GM21423 (cell line): ENCODE results near the gene SVIL.
"Not testable (repeated sequence)": the region's sequence is repeated elsewhere in the genome, so short reads cannot be mapped to it uniquely, and the experiment has no call there.

Experiments used
- ATAC-seq: cut with Tn5 transposase; IDR thresholded peaks from one replicate; pipeline ENCODE4 v1.9.1; 2021; ENCODE audit warnings: mild to moderate bottlenecking, moderate library complexity; ENCODE audit not compliant: unreplicated experiment

Gene SVIL

DNA sequence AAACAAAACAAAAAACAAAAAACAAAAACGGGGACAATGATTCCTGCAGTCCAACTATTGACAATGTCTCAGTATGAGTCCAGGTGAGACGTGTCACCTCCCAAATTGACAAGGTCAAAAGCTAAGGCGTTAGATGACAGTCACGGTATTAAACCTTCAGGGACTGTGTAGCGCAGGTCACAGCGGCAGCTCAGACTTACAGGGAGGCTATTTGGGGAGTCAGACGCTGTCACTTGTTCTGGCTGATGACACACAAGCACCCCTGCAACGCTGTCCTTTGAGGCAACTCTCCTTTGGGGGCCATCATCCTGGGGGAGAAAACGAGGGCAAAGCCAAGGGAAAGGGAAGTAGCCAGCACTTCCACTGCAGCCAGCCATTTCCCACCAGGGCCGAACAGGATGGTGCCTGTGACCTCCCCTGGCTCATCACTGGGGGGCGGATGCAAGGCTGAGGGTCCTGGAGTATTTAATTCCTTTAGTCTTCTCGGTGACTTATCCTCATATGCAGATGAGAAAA is 55.3 kb downstream of the SVIL start:
- ATAC-seq: no peak

DNA sequence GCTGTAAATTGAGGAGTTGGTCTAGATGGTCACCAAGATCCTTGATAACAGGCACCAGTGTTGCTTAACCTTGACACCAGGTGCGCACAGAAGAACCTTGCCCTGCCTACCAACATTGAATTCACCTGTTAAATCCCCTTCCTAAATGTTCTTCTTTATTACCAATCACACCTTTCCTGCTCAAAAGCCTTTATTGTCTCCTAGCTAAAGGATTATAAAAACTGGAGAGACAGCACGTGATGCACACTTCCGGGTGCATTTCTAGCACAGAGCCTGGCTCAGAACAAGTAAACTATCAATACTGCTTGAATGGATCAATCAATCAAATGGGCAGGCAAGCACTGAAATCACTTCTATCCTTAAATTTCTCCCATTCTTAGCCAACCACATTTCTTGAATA is 56.3 kb downstream of the SVIL start:
- no peak for ATAC-seq

DNA sequence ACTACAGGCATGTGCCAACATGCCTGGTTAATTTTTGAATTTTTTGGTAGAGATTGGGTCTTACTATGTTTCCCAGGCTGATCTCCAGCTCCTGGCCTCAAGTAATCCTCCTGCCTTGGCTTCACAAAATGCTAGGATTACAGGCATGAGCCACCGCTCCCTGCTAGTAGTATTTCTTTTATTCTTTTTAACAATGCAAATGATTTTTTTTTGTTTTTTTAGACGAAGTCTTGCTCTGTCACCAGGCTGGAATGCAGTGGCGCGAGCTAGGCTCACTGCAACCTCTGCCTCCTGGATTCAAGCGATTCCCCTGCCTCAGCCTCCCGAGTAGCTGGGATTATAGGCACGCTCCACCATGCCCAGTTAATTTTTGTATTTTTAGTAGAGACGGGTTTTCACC is 58.1 kb downstream of the SVIL start:
- ATAC-seq: no peak

DNA sequence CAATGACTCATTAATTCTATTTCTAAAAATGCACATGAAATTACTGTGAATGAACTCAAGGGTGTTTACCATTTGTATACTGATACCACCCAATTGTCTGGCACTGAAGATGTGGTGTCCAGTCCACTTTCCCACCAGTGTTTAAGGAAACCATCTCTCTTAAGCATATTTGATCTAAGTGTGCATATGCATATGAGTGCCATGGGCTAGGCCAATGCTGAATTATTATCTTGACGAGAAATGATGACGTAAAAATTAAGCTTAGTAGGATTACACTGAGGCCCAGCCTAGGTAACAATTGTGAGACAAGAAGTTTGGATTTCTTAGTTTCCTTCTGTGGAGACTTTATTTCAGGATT is 59.7 kb downstream of the SVIL start:
- no peak for ATAC-seq

DNA sequence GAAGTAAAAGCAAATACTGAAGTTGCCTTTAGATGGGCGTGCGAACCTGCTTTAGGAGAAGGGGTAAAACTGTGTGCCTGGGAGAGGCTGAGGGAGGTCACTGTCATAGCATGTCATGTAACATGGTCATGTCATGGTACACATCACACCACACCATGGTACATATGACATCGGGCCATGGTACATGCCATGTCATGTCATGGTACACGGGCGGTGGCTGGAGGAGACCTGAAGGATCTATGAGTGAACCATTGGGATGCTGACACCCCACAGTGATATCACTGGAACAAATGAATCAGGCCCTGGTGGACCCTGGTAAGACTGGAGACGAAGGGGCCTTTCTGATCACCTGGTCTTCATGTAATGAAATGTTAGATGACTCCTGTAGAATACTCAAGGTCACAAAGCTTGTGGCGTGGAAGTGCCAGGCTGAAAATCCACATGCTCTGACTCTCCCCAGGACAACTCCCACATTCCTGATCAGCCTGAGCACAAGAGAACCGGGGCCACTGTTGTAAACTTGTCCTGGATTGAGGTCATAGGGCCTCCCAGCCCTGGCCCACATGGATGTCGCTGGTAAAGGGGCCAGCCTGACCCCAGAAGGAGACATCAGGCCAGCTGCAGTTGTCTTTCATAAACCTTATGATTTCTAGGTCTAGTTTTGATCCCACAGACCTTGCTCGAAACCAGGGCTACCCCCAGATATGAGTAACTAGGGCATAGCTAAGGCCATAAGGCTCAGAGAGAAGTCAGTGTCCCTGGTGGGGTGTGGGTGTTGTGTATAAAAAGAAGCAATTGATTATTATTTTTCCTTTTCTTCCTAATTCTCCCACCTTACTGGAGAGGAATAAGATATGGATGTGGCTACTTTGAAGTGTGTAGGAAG is 60.3 kb downstream of the SVIL start:
- ATAC-seq: not testable (repeated sequence)

DNA sequence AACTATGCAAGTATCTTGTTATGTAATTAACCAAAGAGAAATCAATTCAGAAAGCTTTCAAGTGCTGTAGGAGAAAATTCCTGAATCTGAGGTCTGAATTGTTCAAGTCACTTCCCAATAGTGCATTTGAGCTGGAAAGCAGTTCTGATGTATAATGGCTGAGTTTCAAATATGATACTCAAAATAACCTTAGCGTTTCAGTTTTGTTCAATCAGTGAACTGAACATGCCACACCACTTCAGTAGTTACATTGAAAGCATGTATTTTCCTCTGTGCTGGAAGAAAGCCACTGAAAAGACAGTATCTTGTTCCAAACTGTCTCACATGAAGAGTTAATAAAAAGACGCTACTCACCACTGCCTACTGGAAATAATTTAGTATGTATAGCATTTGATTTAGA is 64.5 kb downstream of the SVIL start:
- ATAC-seq: not testable (repeated sequence)

DNA sequence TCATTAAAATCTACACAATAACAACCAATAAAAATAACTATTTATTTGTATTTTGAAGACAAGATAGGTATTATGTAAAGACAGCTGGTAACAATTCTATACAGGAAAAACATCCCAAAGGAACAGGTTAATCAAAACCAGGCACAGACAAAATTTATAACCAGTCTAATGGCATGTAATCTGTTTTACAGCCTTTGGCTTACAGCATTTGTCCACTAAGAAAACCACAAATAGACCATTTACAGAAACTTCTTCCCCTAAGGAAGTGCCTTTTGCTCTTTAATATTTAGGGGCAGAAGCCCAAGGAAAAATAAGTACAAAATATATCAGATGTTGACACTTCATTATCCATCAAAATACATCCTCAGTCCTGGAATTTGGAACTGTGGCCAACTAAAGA is 65.0 kb downstream of the SVIL start:
- no peak for ATAC-seq

DNA sequence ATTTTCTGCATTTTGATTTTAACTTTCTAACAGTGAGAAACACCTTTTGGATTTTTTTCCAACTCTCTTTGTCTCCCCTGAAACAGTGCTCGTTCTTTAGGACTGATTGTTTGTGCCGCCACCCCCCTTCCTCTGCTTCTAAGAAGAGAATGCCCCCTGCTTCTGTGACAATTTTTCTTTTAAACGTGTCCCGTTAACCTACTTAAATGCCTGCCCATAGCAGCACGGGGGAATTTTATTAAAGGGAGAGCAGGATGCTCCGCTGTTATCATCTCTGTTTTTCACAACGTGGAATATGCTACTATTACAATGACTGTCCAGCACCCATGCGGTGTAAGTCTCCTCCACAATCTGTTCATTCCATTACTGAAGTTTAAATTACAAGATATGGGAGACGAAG is 67.8 kb downstream of the SVIL start:
- ATAC-seq: no peak

DNA sequence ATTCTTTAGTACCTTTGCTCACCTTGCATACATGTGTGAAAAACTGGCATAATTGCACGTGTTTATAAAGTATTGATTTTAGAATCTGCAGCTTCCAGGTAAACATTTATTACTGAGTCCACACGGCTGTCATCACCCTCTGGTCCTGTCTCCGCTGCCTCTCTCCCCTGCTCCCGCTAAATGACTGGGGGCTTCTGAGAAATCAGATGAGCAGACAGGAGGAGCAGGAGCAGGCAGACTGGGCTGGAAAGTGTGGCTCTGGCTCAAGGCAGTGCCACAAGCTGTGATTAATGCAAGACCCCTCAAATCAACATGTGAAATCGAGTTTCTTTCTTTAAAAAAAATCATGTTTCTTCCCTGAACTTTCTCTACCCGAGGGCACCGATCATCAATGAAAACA is 68.6 kb downstream of the SVIL start:
- ATAC-seq: not testable (repeated sequence)

DNA sequence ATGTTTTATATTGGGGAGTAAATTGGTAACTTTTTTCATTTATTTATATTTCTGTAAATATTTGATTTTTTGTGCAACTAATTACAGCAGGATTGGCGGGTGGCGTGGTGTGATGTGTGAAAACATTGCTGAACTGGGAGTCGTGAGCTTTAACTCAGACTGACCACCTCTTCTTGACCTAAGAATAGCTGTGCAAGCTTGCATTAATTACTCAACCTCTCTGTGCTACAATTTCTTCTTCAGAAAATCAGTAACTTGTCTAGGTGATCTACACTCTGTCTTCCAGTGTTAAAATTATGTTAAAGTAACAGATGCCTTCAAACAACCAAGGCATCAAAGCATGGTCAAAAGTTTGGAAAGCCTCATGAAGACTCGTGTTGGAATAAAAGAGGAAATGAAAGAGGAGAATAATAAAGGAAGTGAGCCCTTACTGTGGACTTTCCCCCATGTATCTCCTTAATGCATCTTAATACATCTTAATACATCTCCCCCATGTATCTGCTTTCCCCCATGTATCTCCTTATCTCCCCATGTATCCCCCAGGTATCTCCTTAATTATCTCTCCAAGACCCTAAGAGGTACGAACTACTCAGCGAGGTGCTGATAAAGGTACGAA is 71.2 kb downstream of the SVIL start:
- no peak for ATAC-seq

DNA sequence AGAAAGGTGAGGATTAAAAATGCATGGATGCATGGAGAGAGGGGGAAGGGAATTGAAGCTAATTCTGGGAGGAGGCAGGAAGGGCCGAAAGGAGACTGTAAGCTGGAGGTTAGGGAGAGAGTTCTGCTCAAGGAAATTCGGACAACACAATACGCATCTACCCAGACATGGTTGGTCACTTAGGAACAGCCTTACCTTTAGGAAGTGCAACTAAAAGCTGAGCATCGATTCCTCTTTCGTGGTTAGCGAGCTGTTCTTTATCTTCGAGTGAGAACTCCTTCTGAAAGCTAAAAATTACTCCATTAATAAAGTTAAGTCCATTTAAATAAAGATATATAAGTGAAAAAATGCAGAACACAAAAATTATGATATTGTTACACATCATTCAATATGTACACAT is 71.8 kb downstream of the SVIL start:
- ATAC-seq: peak; percentile 74

DNA sequence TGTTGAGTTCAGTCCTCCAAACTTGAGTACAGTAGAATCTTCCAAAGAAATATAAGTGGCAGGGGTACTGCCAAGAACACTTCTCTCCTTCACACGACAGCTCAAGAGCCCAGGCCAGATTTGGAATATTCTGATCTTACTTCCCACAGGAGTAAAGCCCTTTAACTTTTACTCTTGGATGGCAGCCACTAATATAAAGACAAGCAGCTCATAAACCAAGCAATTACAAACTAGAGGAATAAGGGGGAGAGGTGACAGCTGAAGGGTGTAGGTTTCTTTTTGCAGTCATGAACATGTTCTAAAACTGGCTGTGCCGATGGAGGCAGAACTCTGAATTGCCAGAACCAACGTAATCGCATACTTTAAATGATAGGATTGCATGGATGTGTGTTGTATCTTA is 74.8 kb downstream of the SVIL start:
- ATAC-seq: no peak

DNA sequence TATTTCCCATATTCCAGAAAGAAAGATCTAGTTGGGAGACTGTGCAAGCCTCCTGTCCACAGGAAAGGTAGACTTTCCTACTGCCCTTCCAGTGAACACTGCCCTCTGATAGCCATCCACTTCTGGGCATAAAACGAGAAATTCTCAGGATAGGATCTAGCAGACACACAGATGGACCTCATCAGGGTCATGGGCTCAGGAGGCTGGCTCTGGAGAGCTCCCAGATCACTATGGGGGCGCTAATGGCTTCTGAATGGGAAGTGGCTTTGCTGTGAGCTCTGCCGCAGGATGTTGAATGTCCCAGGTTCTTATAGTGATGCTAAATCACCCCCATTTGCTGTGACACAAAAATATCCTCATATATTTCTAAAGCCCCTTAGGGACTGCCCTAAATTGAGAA is 77.1 kb downstream of the SVIL start:
- ATAC-seq: no peak

DNA sequence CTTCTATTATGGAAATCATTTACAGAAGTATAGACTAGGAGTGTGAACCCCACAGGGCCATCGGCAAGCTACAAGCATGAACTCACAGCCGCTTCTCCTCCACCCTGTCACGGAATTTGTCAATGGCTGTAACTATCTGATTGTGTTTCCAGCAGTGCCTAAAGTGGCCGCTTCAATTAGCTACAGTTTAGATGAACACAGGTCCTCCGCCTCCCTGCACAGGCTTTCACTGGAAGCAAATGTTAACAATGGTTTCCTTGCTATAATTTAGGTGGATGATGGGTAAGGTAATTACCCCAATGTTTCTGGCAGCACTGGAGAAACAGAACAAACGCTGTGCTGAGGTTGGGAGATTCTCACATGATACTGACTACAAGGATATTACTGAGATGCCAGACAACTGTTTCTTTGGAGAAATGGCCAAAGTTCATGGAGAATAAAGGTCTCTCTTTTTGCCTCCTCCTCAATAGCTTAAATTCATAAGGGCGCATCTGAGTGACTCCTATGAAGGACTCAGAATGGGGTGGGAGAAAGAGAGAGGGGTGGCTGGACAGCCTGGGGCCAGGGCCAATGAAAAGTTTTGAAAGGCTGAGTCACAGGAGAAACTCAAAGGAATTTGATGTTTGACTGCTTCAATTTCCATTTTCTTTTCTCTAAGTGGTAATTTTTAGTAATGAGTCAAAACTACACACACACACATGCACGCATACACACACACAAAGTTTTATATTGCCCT is 78.9 kb downstream of the SVIL start:
- no peak for ATAC-seq

DNA sequence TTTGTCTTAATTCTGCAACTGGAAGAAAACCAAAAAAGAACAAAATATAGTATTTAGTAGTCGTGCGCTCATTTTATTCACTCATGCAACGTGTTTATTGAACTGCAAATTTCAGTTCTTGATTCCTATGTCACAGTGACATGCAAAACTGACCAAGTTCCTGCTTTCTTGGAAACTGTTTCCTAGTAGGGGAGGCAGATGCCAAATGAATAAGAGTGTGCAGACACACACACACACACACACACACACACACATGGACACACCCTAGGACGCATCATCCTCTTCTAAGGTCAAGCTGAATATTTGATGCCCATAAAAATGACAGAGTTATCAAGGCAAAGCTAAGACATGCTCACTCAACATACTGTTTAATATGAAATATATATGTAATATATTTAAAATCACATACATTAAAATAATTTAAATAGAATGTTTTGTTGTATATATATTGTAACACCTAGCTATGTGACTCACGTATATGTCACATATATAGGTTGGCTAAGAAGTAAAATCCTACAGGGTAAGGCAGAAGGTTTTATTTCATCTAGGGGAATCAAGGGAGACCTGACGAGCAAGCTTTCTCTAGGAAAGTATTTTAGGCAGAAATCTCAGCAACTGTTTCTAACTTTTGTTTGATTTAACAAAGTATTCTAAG is 79.6 kb downstream of the SVIL start:
- ATAC-seq: no peak

DNA sequence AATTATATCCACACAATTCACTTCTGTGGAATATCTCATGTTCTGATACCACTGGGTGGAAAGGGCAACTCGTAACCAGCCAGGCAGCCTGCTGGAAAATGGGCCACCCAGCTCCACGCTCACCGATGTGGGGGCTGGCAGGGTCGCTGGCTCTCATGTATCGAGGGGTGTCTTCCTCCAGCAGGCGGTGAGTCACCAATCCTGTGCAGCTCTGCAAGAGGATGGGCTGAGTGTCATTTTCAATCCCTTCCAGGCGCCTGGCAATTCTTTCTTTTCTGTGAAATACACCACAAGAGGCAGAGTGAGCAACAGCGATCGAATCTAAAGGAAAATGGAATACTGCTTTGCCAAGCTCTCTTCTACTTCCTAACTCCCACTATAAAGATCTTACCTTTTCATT is 80.1 kb downstream of the SVIL start:
- ATAC-seq: no peak

DNA sequence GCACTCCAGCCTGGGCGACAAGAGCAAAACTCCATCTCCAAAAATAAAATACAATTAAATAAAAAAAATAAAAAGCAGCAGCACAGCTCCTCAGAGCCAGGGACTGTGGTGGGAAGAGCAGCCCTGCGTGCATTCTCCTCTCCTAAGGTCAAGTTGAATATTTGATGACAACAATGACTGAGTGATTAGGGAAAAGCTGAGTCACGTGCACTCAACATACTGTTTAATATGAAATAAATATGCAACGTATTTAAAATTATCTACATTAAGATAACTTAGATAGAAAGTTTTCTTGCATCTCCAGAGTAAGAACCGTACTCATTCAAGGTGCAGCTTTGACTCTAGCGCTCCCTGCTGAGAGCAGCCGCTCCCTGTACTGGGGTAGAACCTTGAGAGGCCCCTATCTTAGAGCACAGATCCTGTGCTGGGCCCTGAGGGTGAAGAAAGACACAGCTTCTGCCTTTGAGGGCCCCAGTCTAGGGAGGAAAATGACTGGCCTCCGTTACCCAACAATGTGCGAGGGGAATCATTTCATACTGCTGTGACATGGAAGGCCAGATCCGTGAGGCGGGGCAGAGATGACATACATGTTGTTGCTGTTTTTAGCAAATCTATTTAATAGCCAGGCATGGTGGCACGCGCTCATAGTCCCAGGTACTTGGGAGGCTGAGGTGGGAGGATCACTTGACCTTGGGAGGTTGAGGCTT is 81.1 kb downstream of the SVIL start:
- ATAC-seq: no peak

DNA sequence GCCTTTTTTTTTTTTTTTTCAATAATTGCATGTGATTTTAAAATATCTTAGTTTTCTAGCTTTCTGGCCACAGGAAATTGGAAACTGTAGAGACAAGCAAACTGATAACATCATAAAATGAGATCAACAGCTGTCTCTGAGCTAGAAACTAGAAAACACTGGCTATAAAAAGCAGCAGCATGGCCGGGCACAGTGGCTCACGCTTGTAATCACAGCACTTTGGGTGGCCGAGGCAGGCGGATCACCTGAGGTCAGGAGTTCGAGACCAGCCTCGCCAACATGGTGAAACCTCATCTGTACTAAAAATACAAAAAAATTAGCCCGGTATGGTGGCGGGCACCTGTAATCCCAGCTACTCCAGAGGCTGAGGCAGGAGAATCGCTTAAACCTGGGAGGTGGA is 81.7 kb downstream of the SVIL start:
- not testable (repeated sequence) for ATAC-seq

DNA sequence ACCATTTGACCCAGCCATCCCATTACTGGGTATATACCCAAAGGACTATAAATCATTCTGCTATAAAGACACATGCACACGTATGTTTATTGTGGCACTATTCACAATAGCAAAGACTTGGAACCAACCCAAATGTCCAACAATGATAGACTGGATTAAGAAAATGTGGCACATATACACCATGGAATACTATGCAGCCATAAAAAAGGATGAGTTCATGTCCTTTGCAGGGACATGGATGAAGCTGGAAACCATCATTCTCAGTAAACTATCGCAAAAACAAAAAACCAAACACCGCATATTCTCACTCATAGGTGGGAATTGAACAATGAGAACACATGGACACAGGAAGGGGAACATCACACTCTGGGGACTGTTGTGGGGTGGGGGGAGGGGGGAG is 85.3 kb downstream of the SVIL start:
- not testable (repeated sequence) for ATAC-seq

DNA sequence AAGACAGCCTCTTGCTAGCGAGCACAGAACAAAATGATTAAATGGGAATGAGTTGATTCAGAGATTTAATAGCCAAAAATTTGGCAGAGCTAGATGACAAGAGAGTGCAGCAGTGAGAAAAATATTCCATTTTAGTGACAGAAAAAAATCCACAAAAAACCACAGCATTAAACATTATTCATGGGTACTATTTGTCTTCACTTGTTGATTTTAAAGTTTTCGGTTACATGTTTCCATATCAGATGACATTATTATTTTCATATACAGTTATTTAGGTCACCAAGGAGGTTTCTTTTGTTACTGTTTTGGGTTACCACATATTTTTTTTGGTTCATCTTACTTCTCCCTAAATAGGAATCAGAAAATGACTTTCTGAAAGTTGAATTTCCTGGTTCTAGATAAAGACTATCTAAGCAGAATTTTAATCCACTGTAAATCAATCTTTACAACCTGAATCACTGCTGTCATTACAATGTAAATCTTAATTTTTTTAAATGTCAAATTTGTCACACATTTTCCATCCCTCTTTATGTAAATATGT is 87.9 kb downstream of the SVIL start:
- no peak for ATAC-seq
